Activated CD8-positive, alpha-beta T cell treated with anti-CD3 and anti-CD28 coated beads, Interleukin-2, amount 10 ng/mL, durations not matched to agents 7 days and 5 days (primary cell): Measurements from ENCODE around the gene SNX2. TPM values are rescaled to one million over a fixed set of nuclear protein-coding genes. Genes with fewer than 3 reads are reported as not detected.

ENCODE experiments used
- ATAC-seq: fragments of 150-1000 bp; cut with Tn5 transposase; one replicate; pipeline ENCODE4 v1.10.0; 2021; ENCODE audit warnings: moderate library complexity
- CTCF ChIA-PET: fragments of 350-600 bp; sonication (Branson Sonifier 250); formaldehyde crosslinking; loops from one replicate; lab custom pipeline; 2021; ENCODE audit warnings: antibody characterized with exemption; lab: Charles Lee
- POLR2A ChIA-PET: fragments of 350-600 bp; sonication (Branson Sonifier 250); formaldehyde crosslinking; loops from one replicate; lab custom pipeline; 2021; ENCODE audit warnings: antibody characterized with exemption; lab: Charles Lee
- DNase-seq: peaks from one replicate; pipeline ENCODE4 v3.0.0-alpha.2; 2020
- H3K27ac Mint-ChIP-seq: one replicate; pipeline ENCODE4 v1.8.0; 2021; ENCODE audit warnings: mild to moderate bottlenecking, mixed read lengths
- H3K27me3 Mint-ChIP-seq: one replicate; pipeline ENCODE4 v1.8.0; 2021; ENCODE audit warnings: low read depth, mixed read lengths
- H3K36me3 Mint-ChIP-seq: one replicate; pipeline ENCODE4 v1.8.0; 2021; ENCODE audit warnings: low read depth, mixed read lengths
- H3K4me1 Mint-ChIP-seq: one replicate; pipeline ENCODE4 v1.8.0; 2021; ENCODE audit warnings: low read depth, mixed read lengths
- H3K4me3 Mint-ChIP-seq: one replicate; pipeline ENCODE4 v1.8.0; 2021; ENCODE audit warnings: mild to moderate bottlenecking, mixed read lengths
- H3K9me3 Mint-ChIP-seq: one replicate; pipeline ENCODE4 v1.8.0; 2022; ENCODE audit warnings: mixed read lengths; ENCODE audit not compliant: insufficient read depth
- total RNA-seq, 2 experiments: library from RNA; stranded (reverse); gene quantifications; one replicate each; pipeline ENCODE4 v1.2.3, GENCODE V29; 2021

Gene SNX2, protein sequence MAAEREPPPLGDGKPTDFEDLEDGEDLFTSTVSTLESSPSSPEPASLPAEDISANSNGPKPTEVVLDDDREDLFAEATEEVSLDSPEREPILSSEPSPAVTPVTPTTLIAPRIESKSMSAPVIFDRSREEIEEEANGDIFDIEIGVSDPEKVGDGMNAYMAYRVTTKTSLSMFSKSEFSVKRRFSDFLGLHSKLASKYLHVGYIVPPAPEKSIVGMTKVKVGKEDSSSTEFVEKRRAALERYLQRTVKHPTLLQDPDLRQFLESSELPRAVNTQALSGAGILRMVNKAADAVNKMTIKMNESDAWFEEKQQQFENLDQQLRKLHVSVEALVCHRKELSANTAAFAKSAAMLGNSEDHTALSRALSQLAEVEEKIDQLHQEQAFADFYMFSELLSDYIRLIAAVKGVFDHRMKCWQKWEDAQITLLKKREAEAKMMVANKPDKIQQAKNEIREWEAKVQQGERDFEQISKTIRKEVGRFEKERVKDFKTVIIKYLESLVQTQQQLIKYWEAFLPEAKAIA
- 10 to 100 TPM; 39.2 to 39.6 TPM for total RNA-seq

DNA sequence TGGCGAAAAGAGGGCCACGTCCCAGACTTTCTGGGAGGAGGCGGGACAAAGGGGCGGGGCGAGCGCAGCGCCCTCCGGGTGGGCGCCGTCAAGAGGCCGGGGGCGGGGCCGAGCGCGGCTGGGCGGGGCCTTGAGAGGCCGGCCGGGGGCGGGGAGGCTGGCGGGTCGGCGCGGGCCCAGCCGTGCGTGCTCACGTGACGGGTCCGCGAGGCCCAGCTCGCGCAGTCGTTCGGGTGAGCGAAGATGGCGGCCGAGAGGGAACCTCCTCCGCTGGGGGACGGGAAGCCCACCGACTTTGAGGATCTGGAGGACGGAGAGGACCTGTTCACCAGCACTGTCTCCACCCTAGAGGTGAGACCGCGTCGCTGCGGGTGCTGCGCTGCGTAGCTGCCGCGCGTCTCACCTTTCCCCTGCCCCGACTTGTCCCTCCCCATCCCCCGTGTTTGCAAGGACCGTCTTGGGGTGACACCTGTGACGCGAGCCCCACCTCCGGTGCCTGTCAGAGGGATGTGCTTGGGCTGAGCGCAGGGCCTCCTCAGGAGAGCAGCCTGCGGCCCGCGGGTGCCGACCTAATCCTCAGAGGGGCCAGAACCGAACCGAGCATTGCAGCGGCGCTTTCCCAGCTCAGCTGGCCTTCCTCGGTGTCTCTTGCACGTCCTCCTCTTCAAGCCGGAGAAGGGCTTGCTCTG is at the start of gene SNX2:
TSS of gene SNX2 (plus strand) at position 220 of the 689 bp plus-strand sequence. CDS start at position 244, 24 bp downstream.
- peaks cover 31% of the 10 kb centered on the region for H3K4me1 Mint-ChIP-seq
- peak within 1 kb of the TSS; percentile 93 for H3K4me3 Mint-ChIP-seq
- peak; percentile 93 for ATAC-seq
- peaks cover 5% of the 10 kb centered on the region for H3K36me3 Mint-ChIP-seq
- peaks cover 17% of the 10 kb centered on the region for H3K27me3 Mint-ChIP-seq
- peak; percentile 89 for DNase-seq
- POLR2A ChIA-PET = interaction anchor here (0.9 to 1.7 kb wide), 3 partner anchors 42 to 737 kb away, joined by 3 to 5 read pairs (median 3); partner anchors contain the start of genes CEP120 and CSNK1G3
- CTCF ChIA-PET = interaction anchor here (1.2 to 1.3 kb wide), 3 partner anchors 14 to 649 kb away, joined by 3 to 4 read pairs (median 4); partner anchors contain the start of gene CEP120
- H3K27ac Mint-ChIP-seq = peak within 1 kb of the TSS; percentile 94
- H3K9me3 Mint-ChIP-seq = no peaks in the 10 kb centered on the region

DNA sequence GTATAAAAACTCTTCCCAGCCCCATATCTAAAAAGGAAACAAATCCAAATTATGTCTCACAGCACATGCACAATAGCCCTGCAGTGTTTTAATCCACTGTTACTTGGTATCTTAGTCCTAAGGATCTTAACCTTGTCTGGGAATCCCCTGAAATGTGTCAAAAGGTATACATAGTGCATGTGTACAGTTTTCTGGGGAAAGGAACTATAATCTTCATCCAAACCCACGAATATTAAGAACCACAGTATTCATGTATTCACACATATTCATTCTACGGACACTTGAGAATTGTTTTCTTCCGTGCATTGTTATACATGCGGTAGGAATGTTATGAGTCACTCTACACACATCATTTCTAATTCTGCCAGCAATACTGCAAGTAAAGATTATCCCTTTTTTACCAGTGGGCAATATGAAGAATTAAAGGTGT is 47.8 kb upstream of the SNX2 start:
- Mint-ChIP-seq H3K4me1 (no peaks in the 10 kb centered on the region), H3K9me3 (peaks cover 4% of the 10 kb centered on the region), H3K27me3 (peaks cover 2% of the 10 kb centered on the region), H3K27ac (no peak overlapping the region), H3K4me3 (no peak overlapping the region), H3K36me3 (no peaks in the 10 kb centered on the region)
- POLR2A ChIA-PET = no interaction called here
- ATAC-seq (no peak), DNase-seq (no peak)
- CTCF ChIA-PET = no interaction called here

DNA sequence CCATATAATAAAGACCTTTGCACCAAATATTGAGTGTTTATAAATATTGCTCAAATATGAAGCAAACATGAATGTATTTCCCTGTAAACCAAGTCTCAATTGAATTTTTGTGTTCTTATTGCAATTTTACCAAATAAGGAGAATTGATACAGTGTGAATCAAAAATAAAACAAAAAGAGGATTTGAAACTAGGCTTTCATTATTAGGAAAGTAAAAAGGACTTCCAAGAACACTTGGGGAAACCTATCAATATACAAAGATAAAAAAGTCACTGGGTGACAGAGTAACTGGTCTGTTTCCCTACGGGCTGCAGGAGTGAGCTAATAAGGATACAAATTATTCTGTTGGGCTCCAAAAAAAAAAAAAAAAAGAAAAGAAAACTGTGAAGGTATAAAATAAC is 44.8 kb upstream of the SNX2 start:
- DNase-seq (no peak), ATAC-seq (no peak)
- Mint-ChIP-seq H3K27me3 (peaks cover 3% of the 10 kb centered on the region), H3K4me1 (no peaks in the 10 kb centered on the region), H3K27ac (no peak overlapping the region), H3K9me3 (no peaks in the 10 kb centered on the region), H3K36me3 (no peaks in the 10 kb centered on the region), H3K4me3 (no peak overlapping the region)
- ChIA-PET POLR2A (no interaction called here), CTCF (no interaction called here)

DNA sequence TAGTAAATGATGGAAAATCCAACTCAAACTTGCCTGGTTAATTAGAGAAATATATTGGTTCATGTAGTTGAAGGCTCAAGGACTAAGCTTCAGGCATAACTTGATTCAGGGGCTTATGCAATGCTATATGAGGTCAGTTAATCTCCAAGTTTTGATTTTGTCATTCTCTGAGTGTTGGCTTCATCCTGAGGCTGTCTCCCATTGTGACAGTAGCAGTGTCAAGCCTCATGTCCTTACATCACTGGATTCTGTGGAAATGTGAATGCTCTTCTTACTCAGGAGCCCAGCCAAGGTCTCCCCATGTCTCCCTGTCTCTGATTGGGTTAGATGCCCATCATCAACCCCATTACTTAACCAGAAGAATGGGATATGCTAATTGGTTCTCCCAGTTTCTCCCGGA is 44.4 kb upstream of the SNX2 start:
- Mint-ChIP-seq H3K36me3 (no peaks in the 10 kb centered on the region), H3K27me3 (peaks cover 3% of the 10 kb centered on the region), H3K4me1 (no peaks in the 10 kb centered on the region), H3K4me3 (no peak overlapping the region), H3K9me3 (no peaks in the 10 kb centered on the region), H3K27ac (no peak overlapping the region)
- ChIA-PET POLR2A (no interaction called here), CTCF (no interaction called here)
- no peak for DNase-seq
- ATAC-seq = no peak

DNA sequence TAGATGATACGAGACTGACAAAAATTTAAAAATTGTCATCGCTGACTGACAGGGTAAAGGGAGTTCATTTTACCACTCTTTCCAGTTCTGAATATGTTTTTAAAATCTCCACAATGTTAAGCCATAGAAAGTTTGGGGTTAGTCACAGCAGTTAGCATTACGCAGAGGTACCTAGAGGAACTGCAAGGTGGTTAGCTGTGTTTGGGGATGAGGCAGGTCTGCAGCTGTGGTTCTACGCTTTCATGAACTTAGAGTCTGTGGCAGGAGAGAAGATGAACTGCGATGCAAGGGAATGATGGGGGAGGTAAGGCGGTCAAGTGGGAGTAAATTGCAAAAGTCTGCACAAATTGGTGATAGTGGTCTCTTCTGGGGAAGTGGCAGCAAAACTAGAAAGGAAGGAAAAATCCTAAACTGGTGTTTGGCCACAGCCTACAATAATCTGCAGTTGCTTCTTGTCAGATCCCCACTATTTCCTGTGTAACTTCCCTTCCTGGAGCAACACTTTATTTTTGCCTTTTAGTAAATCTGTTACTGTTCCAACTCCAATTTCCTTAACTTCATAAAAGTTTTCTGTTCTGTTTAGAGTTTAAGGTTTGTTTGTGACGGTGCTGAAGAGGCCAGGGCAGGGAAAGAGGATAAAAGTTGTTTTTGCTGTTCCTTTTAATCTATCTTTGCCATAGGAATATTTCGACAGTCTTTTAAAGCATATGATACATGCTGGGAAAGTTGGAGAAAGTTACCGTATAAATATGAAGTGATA is 38.6 kb upstream of the SNX2 start:
- Mint-ChIP-seq H3K9me3 (no peaks in the 10 kb centered on the region), H3K36me3 (no peaks in the 10 kb centered on the region), H3K4me1 (no peaks in the 10 kb centered on the region), H3K4me3 (no peak overlapping the region), H3K27me3 (peaks cover 7% of the 10 kb centered on the region), H3K27ac (no peak overlapping the region)
- ATAC-seq (no peak), DNase-seq (no peak)
- ChIA-PET CTCF (no interaction called here), POLR2A (no interaction called here)

DNA sequence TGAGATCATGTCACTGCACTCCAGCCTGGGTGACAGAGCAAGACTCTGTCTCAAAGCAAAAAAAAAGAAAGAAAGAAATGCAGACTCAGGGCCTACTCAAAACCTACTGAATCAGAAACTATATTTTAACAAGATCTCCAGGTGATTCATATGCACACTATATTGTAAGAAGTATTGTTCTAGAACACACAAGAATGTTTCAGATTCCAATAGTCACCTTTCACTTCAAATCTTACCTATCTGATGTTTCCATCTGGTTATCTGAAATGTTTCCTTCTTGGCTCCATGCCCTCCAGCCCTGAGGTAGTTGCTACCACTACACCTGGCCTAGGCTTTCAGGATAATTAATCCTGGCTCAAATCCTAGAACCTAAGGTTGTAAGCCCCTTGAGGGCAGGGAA is 36.8 kb upstream of the SNX2 start:
- no peaks in the 10 kb centered on the region for H3K4me1 Mint-ChIP-seq
- no peak for ATAC-seq
- DNase-seq = no peak
- H3K9me3 Mint-ChIP-seq = no peaks in the 10 kb centered on the region
- H3K36me3 Mint-ChIP-seq = no peaks in the 10 kb centered on the region
- H3K27ac Mint-ChIP-seq = no peak overlapping the region
- ChIA-PET POLR2A (no interaction called here), CTCF (no interaction called here)
- peaks cover 5% of the 10 kb centered on the region for H3K27me3 Mint-ChIP-seq
- no peak overlapping the region for H3K4me3 Mint-ChIP-seq

DNA sequence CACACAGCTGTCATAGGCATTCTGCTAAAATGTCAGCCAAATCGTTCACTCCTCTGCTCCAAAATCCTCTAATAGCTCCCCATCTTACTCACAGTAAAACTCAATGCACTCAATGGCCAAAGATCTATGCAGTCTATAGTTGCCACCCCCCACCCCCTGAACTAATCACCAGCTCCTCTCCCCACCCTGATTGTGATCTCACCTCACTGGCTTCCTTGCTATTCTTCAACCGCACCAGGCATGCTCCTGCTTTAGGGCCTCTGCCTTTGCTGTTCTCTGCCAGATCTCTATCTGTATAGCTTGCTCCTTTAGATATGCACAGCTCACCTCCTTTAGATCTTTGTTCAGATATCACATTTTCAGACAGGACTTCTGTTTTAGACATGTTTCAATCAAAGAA is 33.2 kb upstream of the SNX2 start:
- Mint-ChIP-seq H3K27me3 (peaks cover 7% of the 10 kb centered on the region), H3K36me3 (no peaks in the 10 kb centered on the region), H3K9me3 (no peaks in the 10 kb centered on the region), H3K27ac (no peak overlapping the region), H3K4me3 (no peak overlapping the region), H3K4me1 (no peaks in the 10 kb centered on the region)
- POLR2A ChIA-PET = no interaction called here
- ATAC-seq (no peak), DNase-seq (no peak)
- CTCF ChIA-PET = no interaction called here

GRCh38 chr5:122743261-122743660 is 31.6 kb upstream of the SNX2 start:
- Mint-ChIP-seq H3K27ac (no peak overlapping the region), H3K27me3 (peaks cover 9% of the 10 kb centered on the region), H3K9me3 (no peaks in the 10 kb centered on the region), H3K4me3 (no peak overlapping the region), H3K4me1 (no peaks in the 10 kb centered on the region), H3K36me3 (no peaks in the 10 kb centered on the region)
- POLR2A ChIA-PET = no interaction called here
- ATAC-seq (no peak), DNase-seq (no peak)
- CTCF ChIA-PET = no interaction called here

DNA sequence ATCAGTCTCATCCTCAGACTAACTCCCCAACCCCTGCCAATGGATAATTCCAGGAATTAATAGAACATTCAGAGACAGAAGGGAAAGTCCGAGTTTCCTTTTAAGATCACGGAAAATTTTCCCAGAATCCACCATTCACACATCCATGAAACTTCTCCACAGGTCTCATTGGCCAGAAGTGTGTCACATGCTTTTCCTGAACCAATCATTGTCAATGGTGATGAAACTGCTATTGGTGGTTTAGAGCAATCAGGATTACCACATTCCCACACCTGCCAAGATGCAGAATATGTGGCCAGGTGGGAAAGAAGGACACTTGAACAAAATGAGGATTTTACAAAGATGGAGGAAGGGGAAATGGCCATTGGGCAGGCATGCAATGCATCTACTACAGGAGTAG is 29.3 kb upstream of the SNX2 start:
- no peak for ATAC-seq
- H3K27me3 Mint-ChIP-seq = peaks cover 9% of the 10 kb centered on the region
- H3K4me1 Mint-ChIP-seq = no peaks in the 10 kb centered on the region
- ChIA-PET POLR2A (no interaction called here), CTCF (no interaction called here)
- H3K36me3 Mint-ChIP-seq = no peaks in the 10 kb centered on the region
- H3K9me3 Mint-ChIP-seq = no peaks in the 10 kb centered on the region
- DNase-seq = no peak
- no peak overlapping the region for H3K4me3 Mint-ChIP-seq
- no peak overlapping the region for H3K27ac Mint-ChIP-seq

- DNase-seq = no peak
- Mint-ChIP-seq H3K9me3 (no peaks in the 10 kb centered on the region), H3K4me1 (no peaks in the 10 kb centered on the region), H3K27me3 (peaks cover 3% of the 10 kb centered on the region), H3K4me3 (no peak overlapping the region), H3K27ac (no peak overlapping the region), H3K36me3 (no peaks in the 10 kb centered on the region)
- ATAC-seq = no peak
- POLR2A ChIA-PET = no interaction called here
- CTCF ChIA-PET = no interaction called here
Observed at GRCh38 chr5:122749886-122750285, 25.0 kb upstream of the SNX2 start.

- ChIA-PET CTCF (no interaction called here), POLR2A (no interaction called here)
- Mint-ChIP-seq H3K27ac (no peak overlapping the region), H3K36me3 (no peaks in the 10 kb centered on the region), H3K4me3 (no peak overlapping the region), H3K9me3 (no peaks in the 10 kb centered on the region), H3K27me3 (peaks cover 3% of the 10 kb centered on the region), H3K4me1 (peaks cover 6% of the 10 kb centered on the region)
- no peak for DNase-seq
- no peak for ATAC-seq
Observed at GRCh38 chr5:122751293-122751782, 23.5 kb upstream of the SNX2 start.
